Left ventricle myocardium inferior (tissue), 1 donor: ENCODE results near the gene USP27X. TPM values are rescaled to one million over a fixed set of nuclear protein-coding genes. Genes with fewer than 3 reads are reported as not detected.

Experiments
- DNase-seq: peaks from one replicate; pipeline ENCODE4 v3.0.0-alpha.2; 2020
- H3K27ac ChIP-seq: fragments of 200-600 bp; replicated peaks from 2 replicates; pipeline ENCODE4 v1.8.0; 2021
- H3K27me3 ChIP-seq: fragments of 200-600 bp; 2 replicates; pipeline ENCODE4 v1.8.0; 2021; ENCODE audit warnings: low read depth
- H3K36me3 ChIP-seq: fragments of 200-600 bp; 2 replicates; pipeline ENCODE4 v1.8.0; 2021
- H3K4me1 ChIP-seq: fragments of 200-600 bp; 2 replicates; pipeline ENCODE4 v1.8.0; 2021
- H3K4me3 ChIP-seq: fragments of 200-600 bp; 2 replicates; pipeline ENCODE4 v1.8.0; 2021; ENCODE audit warnings: mild to moderate bottlenecking, moderate library complexity
- H3K9me3 ChIP-seq: fragments of 200-600 bp; replicated peaks from 2 replicates; pipeline ENCODE4 v1.8.0; 2021
- intact Hi-C: fragments of 100-400 bp; cut with micrococcal nuclease; formaldehyde crosslinking; loops from one replicate; pipeline ENCODE4 v1.11.0; 2022
- total RNA-seq: library from RNA; stranded (reverse); fragmentation: NEBNext Ultra II Directional; extraction: Animal tissue kit (Norgen Biotek cat#: 25700); gene quantifications from one replicate; pipeline ENCODE4 v1.2.1, GENCODE V29; 2021
- TF ChIP-seq, protein P1 (sequence below): fragments of 200-600 bp; IDR thresholded peaks from 2 replicates; pipeline ENCODE4 v1.8.0; 2021; ENCODE audit warnings: antibody characterized with exemption, mild to moderate bottlenecking, borderline replicate concordance
- donor health status: DM: no; HTN: yes; CAD: no; lungs with severe emphysema.

The USP27X gene
- total RNA-seq, 1 donor from 2014 or later: 1.8 TPM

DNA sequence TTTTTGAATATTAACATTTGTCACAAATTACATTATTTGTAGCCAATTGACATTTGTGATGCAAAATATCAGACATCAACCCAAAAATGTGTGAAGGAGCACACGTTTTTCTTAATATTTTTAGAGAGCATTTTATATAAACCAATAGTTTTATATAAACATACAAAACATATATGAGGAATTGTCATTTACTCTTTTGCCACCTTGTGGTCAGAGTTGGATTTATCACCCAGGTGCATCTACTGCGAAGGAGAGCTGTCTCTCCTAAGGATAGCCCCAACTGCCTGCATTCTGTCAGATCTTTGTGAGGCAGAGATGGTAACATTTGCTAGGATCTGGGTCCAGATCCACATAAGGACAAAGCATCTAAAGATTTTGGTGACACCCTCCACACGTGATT is 2.5 kb upstream of the USP27X start:
- Histone ChIP-seq H3K27ac (no peak overlapping the region), H3K36me3 (no peaks in the 10 kb centered on the region), H3K4me1 (peaks cover 14% of the 10 kb centered on the region), H3K9me3 (no peaks in the 10 kb centered on the region), H3K4me3 (no peak overlapping the region), H3K27me3 (no peaks in the 10 kb centered on the region)
- DNase-seq: no peak
- TF ChIP-seq, protein P1, sequence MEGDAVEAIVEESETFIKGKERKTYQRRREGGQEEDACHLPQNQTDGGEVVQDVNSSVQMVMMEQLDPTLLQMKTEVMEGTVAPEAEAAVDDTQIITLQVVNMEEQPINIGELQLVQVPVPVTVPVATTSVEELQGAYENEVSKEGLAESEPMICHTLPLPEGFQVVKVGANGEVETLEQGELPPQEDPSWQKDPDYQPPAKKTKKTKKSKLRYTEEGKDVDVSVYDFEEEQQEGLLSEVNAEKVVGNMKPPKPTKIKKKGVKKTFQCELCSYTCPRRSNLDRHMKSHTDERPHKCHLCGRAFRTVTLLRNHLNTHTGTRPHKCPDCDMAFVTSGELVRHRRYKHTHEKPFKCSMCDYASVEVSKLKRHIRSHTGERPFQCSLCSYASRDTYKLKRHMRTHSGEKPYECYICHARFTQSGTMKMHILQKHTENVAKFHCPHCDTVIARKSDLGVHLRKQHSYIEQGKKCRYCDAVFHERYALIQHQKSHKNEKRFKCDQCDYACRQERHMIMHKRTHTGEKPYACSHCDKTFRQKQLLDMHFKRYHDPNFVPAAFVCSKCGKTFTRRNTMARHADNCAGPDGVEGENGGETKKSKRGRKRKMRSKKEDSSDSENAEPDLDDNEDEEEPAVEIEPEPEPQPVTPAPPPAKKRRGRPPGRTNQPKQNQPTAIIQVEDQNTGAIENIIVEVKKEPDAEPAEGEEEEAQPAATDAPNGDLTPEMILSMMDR: peak; percentile 57
- intact Hi-C loops: no loop called here

DNA sequence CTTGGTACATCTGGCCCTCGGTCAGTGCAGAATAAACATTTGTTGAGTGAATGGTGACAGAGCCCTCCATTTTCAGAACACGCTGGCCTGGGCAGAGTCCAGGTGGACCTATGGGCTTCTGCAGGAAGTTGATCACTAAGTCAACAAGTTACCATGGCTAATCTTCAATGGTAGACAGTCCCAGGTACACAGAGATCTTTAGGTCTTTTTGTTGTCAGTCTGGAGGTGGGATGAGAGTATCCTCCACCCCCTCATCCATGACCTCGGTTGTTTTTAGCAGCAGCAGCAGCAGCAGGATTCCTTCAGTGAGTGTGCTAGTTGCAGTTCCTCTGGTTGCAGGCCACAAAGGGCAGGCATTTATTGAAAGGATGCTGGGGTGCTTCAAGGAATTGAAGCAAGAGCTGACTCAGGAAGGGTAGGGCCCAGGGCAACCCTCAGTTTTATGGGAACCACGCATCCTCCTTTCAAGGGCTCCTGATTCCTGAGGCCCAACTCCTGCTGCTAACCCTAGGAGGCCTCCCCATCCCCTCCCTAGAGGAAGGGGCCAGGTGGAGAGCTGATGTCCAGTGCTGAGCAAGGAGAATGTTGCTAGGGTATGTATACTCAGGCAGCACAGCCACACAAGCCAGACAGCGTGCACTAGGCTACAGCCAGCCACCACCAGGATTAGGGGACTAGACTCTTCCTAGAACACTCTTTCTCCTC is 1.7 kb upstream of the USP27X start:
- peaks cover 14% of the 10 kb centered on the region for H3K4me1 ChIP-seq
- H3K9me3 ChIP-seq: no peaks in the 10 kb centered on the region
- H3K27me3 ChIP-seq: no peaks in the 10 kb centered on the region
- intact Hi-C loops: no loop called here
- no peaks in the 10 kb centered on the region for H3K36me3 ChIP-seq
- H3K4me3 ChIP-seq: peak overlapping the region; percentile 74
- no peak for DNase-seq
- H3K27ac ChIP-seq: peak overlapping the region; percentile 88
- TF ChIP-seq, protein P1: no peak

DNA sequence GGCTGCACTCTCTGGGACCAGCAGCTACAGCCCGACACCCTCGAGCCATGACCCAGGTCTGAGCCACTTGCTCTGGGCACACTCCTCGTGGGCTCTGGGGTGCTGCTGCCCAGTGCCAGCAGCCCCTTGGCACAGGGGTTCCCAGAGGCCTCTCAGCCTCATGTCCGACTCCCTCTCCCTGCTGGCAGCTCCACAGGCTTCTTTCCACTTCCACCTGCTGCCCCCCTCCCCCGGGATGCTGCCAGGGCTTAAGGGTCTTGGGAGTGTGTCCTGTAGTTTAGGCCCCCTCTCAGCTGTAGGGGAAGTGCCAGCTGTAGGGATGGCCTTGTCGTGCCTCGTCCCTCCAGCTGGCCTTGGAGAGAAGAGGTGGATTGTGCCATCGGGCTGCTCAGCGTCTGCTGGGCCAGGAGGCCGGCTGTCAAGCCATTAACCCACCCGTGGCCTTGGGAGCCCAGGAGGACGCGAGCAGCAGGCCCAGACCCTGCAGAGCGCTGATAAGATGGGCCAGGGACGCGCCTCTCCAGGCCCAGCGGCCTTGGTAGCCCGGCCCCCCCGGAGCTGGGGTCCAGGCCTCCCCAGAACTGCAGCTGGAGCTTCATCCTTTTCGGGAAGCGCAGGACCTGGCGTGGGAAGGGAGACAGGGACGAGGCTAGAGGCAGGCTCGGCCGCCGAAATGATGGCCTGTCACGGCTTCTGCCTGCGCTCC is 1.0 kb upstream of the USP27X start:
- intact Hi-C loops: no loop called here
- Histone ChIP-seq H3K9me3 (no peaks in the 10 kb centered on the region), H3K4me1 (peaks cover 14% of the 10 kb centered on the region), H3K4me3 (peak overlapping the region; percentile 74), H3K36me3 (no peaks in the 10 kb centered on the region), H3K27ac (peak overlapping the region; percentile 88), H3K27me3 (no peaks in the 10 kb centered on the region)
- TF ChIP-seq, protein P1: no peak
- peak; percentile 13 for DNase-seq

DNA sequence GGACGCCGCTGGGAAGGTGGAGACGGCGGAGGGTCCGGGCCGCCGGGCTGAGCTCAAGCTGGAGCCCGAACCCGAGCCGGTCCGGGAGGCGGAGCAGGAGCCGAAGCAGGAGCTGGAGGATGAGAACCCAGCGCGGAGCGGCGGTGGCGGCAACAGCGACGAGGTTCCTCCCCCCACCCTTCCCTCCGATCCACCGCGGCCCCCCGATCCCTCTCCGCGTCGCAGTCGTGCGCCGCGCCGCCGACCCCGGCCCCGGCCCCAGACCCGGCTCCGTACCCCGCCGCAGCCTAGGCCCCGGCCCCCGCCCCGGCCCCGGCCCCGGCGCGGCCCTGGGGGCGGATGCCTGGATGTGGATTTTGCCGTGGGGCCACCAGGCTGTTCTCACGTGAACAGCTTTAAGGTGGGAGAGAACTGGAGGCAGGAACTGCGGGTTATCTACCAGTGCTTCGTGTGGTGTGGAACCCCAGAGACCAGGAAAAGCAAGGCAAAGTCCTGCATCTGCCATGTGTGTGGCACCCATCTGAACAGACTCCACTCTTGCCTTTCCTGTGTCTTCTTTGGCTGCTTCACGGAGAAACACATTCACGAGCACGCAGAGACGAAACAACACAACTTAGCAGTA is 483 bp downstream of the USP27X start:
- Histone ChIP-seq H3K27me3 (no peaks in the 10 kb centered on the region), H3K4me3 (peak overlapping the region; percentile 74), H3K36me3 (no peaks in the 10 kb centered on the region), H3K4me1 (peaks cover 14% of the 10 kb centered on the region), H3K27ac (peak overlapping the region; percentile 88), H3K9me3 (no peaks in the 10 kb centered on the region)
- intact Hi-C loops: no loop called here
- DNase-seq: no peak
- TF ChIP-seq, protein P1: no peak

DNA sequence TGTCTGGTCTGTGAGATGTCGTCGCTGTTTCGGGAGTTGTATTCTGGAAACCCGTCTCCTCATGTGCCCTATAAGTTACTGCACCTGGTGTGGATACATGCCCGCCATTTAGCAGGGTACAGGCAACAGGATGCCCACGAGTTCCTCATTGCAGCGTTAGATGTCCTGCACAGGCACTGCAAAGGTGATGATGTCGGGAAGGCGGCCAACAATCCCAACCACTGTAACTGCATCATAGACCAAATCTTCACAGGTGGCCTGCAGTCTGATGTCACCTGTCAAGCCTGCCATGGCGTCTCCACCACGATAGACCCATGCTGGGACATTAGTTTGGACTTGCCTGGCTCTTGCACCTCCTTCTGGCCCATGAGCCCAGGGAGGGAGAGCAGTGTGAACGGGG is 1.4 kb downstream of the USP27X start:
- Histone ChIP-seq H3K4me3 (no peak overlapping the region), H3K27ac (no peak overlapping the region), H3K27me3 (no peaks in the 10 kb centered on the region), H3K4me1 (peaks cover 14% of the 10 kb centered on the region), H3K36me3 (no peaks in the 10 kb centered on the region), H3K9me3 (no peaks in the 10 kb centered on the region)
- intact Hi-C loops: no loop called here
- TF ChIP-seq, protein P1: no peak
- DNase-seq: no peak
